Measurements from ENCODE around the gene CDK5RAP2. TPM values are rescaled to one million over a fixed set of nuclear protein-coding genes. Genes with fewer than 3 reads are reported as not detected.

Gene CDK5RAP2
- total RNA-seq, 1 donor from 2014 or later = 26.8 TPM

DNA sequence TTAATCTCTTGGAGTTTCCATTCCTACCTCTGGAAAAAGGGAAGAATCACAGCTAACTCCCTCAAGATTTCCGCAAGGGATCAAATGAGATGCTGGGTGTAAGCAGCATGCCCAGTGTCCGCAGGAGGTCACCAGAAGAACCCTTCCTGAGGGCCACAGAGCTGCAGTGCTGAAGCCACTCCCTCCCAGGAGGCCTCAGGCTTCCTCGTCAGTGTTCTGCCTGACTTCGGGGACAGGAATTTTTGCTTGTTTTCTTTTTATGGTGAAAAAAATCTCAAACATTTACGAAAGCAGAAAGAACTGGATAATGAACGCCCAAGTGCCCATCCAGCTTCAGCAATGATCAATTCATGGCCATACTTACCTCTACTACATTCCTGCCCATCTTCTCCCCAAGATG is 183.0 kb downstream of the CDK5RAP2 start:
- DNase-seq = no peak

DNA sequence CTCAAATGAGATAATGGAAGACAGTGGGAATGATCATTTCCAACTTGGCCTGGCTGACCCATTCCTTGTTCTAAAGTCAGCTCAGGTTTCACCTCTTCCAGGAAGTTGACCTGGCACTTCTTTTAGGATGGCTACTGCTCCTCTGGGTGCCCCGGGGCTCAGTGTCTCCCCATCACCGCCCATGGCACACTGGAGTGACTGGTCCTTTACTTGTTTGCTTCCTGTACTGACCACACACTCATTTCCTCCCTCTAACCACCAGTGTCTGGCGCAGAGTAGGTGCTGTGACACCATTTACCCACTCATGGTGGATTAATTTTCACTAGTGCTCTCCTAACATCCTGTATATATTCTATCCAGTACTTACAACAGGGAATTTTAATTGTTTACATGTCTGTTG is 183.5 kb downstream of the CDK5RAP2 start:
- DNase-seq = no peak

DNA sequence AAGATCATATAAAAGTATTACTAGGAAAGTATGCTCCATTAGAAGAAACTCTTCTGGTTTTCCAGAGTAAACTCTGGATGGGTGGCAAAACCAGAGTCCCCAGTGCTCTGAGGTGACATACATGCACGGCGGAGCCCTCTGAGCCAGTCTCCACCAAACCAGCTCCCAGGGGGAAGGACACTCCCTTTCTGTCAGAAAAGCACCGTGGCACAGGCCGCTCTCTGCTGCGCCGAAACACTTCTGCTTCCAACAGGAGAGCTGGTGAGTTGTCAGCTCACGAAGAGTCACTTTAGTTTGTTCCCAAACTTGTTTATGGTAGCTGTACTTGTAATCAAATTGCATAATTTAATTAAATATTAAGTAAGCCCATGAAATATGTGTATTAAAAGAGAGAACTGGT is 184.6 kb downstream of the CDK5RAP2 start:
- DNase-seq = no peak

DNA sequence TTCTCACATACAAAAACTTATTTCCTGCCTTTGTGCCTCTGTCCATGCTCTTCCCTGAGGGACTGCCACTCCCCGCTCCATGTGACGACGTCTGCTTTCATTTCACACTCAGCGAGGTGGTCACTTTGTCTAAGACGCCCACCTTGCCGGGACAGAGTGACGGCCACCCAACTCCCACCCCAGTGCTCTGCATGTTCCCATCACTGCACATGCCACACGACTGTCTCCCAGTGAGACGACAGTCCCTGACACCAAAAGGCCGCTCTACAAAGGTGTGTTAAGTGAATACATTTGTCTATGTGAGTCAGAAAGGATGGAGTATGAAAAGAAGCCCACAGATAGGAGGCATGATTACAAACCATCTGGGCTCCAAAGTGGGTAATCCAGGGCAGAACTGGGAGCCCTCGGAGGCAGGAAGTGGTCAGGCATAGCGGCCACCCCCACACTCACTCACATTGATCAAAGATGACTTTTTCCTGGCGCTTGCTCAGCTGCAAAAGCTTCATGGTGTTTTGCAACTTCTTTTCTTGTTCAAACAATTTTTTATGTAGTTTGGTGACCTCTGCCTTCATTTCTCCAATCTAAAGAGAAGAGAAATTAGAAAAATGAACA is 185.8 kb downstream of the CDK5RAP2 start:
- no peak for DNase-seq

DNA sequence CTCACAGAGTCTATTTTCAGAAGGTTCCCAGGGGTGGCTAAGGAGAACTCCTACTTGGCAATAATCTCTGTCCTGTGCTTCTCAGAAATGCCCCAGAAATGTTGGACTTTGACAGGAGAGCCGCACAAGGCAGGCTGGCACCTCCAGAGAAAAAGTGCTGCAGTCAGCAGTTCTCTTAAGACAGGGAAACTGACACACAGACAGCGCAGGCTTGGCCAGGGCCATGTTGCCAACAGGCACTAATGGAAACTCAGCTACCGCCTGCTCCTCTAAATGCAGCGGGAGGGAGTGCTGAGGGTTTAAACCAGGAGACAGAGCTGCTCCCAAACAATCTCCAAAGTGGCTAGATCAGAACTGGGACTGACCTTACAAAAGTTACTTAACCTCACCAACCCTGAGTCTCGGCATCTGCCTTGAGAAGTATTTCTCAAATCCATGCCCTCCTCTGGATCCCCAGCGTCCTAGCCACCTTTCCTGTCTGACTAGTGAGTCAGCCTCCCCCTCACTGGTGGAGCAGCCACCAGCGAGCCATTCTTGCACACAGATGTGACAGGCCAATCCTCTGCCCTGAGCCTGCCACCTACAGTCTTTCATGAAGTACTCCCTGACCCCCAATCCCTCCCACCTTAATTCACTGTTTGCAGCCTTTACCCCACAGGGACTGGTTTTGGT is 186.4 kb downstream of the CDK5RAP2 start:
- DNase-seq = peak; percentile 11

DNA sequence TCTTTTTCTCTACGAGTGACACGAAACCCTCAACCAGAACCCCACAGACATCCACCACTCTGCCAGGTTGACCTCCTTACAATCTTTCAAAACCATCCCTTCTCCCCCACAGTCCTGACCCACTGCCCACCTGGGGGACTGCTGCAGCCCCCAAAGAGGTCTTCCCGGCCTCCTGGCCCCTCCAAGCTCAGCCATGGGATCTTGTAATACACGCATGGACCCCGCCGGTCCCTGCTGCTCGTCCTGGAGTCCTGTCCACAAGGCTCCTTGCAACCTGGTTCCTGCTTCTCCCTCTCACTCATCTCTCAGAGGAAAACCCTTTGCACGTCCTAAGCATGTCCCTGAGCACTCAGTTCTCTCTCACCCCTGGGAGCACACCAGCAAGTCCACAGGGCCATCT is 187.3 kb downstream of the CDK5RAP2 start:
- no peak for DNase-seq

DNA sequence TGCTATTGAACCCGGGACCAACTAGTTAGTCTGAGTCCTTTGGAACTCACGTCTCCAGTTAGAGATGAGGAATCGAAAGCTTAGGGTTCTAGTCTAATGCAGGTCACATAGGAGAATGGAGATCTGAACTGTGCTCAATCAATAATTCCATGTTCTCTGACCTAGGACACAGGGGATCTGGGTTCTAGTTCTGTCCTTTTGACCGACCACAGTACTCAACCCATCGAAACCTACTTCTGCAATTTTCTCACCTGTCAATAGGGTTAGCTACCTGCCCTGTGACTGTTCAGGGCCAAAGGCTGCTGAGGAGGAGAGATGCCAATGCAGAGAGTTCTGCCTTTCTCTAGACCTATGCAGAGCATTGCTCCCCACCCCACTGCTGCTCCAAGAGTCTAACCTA is 187.7 kb downstream of the CDK5RAP2 start:
- DNase-seq = no peak

DNA sequence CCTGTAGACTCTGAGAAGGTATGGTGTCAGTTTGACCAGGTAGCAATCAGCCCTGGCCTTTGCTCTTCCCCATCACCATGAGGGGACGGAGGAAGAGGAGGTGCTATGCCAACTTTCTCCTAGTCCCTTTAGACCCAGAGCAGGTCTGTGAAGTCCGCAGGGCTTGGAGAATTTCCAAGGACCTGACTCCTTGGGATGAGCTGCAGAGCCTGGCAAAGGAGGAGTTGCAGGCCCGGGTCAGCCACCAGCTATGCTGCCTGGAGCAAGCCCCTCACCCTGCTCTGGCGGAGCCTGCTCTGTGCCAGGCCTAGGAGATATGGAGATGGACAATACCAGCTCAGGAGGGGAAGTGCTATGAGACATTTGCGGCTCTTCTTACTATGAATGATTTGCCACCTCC is 188.3 kb downstream of the CDK5RAP2 start:
- DNase-seq = no peak

DNA sequence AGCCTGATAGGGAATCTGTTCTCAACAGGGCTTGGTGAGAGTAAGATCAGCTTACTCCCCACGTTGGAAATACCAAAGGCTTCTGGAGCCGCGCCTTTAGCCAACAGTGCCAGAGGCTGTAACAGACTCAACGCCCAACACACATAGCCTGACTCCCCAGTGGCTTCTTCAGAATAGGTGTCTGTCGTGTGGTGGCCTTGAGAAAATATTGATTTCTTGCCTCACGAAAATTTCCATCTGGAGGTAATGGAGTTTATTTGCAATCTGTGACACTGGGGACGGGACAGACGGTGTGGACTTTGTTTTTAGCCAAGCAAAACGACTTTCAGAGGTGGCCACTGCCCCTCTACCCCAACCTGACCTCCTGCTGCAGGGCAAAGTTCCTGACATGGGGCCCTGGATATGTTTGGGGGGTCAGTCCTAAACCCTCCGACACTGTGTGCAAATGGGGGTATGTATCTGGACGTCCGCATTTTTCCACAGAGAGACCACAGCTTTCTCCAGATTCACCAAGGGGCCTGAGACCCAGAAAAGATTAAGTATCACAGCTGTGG is 189.3 kb downstream of the CDK5RAP2 start:
- no peak for DNase-seq

DNA sequence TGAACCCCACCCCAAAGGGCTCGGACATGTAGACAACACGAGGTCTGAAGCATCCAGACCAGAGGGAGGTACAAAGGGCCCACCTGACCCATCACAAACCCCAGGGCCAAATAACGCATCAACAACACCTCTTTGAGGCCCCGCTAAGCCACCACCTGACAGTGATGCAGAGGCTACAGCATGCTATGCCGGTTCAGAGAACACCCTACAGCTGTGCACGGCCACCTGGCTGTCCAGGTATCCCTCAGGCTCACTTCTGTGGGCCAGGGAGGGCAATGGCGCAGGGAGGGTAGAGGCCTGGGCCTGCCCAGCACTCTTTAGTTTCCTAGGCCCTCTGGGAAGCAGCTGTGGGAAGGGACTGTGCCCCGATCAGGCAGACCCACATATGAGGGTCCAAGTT is 190.1 kb downstream of the CDK5RAP2 start:
- DNase-seq = no peak

DNA sequence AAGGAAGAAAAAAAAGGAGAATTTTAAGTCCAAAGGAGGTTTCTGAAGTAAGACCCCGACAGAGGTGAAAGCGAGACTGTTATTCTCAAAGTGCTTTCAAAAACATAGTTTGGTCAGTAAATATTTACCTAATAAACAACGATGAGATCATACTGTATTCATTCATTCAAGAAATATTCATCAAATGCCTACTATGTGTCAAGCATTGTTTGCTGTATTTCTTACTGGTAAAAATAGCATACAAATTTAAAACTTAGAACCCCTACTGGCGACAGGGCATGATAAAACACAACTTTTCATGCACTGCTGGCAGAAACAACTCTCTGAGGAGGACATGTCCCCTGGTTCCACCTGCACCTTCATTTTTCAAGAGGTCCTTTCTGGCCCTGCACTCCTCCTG is 190.7 kb downstream of the CDK5RAP2 start:
- DNase-seq = no peak

DNA sequence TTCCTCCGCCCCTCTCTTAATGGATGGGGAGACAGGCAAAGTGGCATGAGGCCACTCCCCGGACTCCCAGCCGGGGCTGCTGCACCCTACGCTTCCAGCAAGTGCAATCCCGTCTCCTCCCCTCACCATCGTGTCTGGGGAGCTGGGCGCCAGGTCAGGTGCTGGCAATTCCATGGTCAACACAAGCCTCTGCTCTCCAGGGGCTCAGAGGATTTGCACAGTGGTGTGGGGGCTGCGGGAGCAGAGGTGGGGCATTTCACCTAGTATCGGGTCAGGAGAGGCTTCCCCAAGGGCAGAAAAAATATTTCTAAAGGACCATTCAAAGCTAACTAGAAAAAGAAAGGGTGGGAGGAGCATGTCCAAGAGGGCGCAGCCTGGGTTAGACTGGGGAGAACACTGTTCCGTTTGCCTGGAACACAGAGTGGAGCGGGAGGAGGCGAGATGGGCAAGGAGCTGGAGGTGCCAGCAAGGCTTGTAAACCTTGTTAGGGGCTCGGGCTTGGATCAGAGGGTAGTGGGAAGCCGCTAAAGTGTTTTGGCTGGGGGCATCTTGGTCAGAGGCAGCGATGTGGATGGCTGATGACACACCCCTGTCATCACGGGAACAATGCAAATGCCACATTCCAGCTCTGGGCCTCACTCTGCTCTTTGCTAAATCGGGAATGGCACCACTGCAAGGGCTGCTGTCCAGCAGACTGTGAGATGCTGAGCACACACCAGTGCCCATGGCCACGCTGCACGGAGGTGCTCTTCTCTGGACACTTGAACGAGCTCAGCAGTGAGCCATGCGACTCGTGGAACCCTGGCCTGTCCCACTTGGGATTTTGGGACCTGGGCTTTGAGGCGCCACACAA is 191.7 kb downstream of the CDK5RAP2 start:
- DNase-seq = no peak

DNA sequence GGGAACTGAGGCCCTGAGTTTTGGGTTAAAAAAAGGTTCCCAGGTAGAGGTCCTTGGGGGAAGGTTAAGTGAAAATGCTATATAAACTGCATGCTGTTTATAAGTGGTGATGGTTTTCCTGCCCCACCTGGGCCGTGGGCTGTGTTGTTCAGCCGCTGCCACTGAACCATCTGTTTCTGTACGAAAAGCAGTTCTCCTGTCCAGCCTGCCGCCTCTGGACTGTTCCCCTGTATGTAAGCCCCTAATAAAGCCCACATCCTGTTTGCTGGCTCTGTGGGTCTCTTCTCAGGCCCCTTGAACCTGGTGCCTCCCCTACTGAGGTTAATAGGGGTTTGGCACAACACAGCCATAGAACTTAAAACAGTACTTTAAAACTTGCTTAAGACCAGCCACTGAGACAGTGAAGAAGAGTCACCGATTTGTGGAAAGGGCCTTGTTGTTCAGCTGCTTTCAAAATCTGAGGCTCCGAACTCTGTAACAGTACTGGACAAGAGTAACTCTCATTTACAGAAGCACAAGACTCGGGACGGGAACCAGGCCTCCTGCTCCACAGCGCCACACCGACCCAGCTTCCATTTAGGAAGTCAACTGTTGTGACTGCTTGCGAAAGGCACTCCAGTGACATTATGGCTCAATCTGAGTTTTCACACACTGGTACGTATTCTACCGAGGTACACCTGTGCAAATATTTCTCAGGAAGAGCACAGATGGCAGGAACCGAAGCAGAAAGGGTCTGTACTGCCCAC is 192.5 kb downstream of the CDK5RAP2 start:
- DNase-seq = no peak

DNA sequence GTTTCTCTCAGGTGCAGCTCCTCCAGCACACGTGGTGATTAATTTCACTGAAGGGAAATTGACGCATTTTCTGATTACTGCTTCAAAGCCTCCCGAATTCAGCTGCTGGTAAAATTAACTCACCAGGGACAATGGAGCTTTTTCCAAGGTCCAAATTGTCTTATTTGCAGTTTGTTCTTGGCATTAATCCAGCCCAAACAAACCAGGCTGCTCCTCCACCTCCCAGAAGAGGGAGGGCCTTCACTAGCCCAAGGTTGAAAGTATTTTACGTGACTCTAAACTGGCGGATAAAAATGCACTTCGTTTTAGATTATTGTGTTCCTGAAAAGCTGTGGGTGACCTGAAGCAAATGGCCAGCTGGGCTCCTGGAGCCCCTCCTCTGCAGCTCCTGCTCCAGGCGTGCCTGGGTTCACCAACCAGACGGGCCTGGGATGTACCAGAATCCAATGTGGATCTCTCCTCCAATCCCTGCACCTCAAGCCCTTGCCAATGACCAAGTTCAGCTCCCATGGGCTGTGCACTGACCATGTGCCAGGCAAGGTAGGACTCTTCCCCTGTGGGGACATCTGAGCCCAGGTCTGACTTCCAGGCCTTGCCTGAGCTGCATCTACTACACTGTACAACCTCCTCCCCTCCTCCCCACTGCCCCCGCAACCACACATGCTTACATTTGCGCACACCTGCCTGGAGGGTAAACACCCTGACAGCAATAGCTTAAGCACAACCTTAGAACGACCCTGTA is 193.4 kb downstream of the CDK5RAP2 start:
- DNase-seq = no peak

DNA sequence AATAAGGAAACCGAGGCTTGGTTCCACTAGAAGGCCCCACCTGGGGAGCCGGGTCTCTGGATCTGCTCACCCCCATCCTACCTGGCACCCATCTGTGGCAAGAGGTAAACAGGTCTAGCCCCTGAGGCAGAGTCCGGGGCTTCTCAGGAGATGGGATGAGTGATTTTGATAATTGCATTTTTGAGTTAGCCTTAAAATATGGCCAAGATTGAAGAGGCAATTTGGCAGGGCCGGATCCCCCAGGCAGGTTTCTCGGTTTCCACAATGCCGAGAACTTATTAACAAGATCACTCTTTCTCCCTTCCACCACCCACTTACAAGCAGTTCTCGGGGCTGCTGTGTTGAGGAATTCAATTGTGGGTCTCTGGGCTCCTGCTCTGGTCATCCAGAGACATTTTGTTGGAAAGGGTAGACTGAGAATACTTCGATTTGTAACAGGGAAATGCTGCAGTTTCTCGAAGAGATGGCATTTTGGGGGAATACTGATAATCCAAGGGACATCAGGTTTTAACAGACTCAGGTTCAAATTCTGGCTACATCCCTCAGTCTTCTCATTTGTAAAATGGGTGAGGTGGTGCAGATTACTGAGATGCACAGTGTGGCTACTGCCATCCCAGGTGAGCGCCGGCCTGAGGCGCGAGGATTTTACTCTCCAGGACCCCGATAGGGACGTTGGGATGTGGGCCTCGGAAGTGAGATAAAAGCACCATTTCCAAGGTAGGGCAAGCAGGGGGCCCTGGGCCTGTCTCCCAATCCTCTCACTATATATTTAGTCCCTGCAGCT is 194.2 kb downstream of the CDK5RAP2 start:
- DNase-seq = no peak

DNA sequence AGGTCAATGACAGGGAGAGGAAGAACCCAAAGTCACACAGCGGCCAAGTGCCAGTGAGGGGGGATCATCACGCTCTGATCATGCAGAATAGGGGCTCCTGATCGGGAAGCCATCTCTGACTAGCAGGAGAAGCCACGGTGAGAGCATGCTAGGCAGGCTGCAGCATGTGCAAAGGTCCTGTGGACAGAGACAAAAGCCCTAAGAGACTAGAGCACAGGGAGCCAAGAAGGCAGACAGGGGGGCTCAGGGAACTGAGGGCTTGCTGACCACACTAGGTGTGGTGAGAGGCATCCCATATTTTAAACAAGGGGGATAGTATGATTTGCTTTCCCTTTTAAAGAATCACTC is 195.1 kb downstream of the CDK5RAP2 start:
- DNase-seq = no peak

DNA sequence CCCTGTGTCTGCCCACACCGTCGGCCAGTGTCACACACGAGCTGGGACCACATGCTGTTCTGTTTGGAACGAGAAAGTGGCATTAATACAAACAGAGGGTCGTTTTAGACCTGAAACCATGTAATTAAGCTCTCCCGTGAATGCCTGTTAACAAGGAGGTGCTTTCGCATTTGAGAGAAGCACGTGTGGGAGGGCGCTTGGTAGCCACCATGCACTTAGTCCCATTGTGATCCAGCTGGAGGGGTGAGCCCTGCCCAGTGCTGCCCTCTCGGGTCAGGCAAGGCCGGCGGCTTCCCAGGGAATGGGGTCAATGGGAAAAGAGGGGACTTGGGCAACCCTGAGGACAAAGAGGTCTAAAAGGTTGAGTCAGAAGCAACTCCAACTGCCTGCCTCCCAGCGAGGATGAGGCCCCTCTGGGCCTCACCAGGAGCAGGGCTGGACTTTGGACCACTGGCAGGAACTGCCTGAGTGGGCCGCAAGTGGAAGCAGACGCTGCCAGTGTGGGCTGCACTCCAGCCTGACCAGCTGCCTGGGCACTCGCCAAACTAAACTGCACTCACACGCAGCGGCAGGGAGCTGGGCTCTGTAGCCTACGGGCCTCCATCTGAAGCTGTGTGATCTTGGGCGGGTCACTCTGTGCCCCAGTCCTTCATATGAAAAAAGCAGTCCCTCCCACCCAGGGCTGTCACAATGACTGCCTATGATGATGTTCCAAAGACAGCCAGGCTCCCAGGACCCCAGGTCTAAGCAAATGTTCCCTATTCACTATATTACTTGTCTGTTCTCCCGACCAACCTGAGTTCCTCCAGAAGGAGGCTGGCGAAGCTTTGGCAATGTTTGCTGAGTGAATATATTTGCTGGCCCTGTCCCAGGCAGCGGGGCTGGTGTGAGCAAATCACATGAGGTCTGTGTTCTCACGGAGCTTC is 195.7 kb downstream of the CDK5RAP2 start:
- no peak for DNase-seq

DNA sequence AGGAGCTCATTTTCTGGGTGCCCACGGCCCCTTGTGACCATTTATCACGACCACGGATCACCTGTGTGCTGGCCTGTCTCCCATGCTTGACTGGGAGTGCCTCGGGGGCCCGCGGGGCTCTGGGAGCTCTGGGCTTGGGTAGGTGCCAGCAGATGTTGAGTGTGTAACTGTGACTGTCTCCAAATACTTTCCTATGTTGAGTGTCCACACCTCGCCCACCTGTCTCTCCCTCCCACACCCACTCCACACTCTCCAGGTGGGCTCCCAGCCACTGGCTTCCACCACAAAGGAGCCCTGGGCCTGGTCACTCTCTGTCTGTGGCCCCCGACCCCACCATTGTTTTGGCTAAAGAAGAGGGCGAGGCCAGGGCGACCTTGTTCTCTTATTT is 196.4 kb downstream of the CDK5RAP2 start:
- DNase-seq = no peak

DNA sequence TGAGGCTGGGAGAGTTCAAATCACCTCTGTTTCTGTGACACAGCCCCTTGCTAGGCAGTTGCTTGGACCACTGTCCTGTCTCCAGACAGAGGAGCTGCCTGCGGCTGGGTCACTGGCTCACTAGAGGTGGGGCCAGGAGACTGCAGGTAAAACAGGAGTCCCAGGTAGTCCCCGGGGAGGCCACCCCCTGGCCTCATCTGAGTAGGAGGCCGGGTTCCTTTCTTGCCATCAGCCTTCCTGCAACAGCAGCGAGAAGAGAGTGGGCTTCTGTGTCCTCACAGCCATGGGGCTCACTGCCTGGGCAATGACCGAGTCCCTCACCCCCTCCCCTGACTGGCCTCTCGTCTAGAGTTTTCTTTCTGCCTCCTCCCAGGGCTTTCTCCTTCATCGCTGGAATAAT is 197.5 kb downstream of the CDK5RAP2 start:
- DNase-seq = no peak

DNA sequence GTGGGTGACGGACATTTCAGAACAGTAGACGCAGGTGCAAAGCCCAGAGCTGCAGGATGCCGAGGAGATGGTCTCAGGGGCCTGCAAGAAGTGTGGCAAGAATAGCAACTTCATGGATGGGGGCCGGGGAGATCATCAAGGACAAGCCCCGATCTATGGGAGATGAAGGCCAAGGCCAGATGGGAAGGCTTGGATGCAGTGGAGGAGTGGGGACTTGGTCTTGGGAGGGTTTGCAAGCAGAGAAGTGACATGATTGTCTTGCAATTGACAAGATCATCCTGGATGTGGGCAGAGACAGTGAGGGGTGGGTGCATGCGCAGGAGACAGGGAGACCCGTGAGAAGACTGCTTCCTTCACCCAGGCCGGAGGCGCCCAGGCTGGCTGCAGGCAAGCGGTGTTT is 198.1 kb downstream of the CDK5RAP2 start:
- no peak for DNase-seq
